Ramos (cell line): ENCODE results near the gene VPREB3.

Experiments used
- in situ Hi-C: fragments of 300-500 bp; cut with MboI; formaldehyde crosslinking; loops from one replicate; pipeline ENCODE4 v1.14.3; 2022; ENCODE audit warnings: low sequenced_read_pairs; ENCODE audit not compliant: unreplicated experiment

The VPREB3 gene

DNA sequence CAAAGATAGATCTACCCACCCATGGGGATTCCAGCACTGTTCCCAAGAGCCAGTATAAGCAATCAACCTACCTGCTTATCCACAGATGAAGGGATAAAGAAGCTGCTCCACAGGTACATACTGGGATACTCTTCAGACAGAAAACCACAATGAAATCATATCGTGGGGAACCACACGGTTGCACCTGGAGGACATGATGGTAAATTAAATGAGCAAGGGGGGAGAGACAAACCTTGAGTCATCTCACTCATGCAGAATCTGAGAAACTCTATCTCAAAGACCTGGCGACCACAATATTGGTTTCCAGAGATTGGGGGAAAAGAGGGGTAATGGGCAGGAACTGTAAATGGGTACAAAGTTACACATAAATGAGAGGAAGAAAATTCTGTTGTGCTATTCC, 48.9 kb downstream of the VPREB3 start:
- in situ Hi-C loops: no loop called here

GRCh38 chr22:23704829-23705228, 49.4 kb downstream of the VPREB3 start:
- in situ Hi-C loops: no loop called here

DNA sequence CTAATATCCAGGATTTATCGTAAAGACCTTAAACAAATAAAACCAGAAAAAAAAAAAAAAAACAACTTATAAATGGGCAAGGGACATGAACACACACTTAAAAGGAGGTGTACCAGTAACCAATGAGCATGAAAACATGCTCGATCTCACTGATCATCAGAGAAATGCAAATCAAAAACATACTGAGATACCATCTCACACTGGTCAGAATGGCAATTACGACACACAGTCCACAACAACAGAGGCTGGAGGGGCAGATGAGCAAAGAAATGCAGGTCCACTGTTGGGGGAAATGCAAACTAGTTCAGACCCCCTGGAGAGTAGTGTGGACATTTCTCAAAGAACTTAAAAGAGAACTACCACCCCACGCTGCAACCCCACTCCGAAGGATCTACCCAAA, 50.2 kb downstream of the VPREB3 start:
- in situ Hi-C loops: no loop called here
